ENCODE results near the gene GGN.
A peak's percentile ranks its signal among the peaks of the same experiment; 100 is the strongest.
"Not testable (repeated sequence)": the region's sequence is repeated elsewhere in the genome, so short reads cannot be mapped to it uniquely, and the experiment has no call there.

GGN gene

DNA sequence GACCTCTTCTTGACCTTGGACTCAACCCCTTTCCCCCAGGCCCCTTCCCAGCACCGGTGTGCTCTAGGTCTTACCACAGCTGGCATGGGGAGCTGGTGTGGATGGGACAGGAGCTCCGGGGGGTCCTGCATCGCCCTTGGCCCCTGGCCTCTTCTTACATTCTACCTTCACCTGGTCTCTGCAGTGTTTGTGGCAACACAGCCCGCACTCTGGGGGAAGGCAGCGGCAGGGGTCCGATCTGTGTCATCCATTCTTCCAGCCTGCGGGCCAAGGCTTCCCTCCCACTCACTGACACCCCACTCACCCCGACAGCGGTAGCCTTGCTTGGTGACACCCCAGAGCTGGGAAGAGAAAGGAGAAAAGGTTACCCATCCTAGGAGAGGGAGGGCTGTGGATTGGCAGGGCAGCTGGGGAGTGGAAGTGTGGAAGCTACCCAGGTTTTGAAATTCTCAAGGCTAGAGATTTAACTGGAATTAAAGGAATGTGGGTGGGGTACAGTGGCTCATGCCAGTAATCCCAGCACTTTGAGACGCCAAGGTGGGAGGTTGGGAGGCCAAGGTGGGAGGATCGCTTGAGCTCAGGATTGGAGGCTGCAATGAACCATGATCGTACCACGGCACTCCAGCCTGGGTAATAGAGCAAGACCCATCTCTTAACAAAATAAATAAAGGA lies 23.3 kb upstream of the GGN start:
- no peak for DNase-seq

DNA sequence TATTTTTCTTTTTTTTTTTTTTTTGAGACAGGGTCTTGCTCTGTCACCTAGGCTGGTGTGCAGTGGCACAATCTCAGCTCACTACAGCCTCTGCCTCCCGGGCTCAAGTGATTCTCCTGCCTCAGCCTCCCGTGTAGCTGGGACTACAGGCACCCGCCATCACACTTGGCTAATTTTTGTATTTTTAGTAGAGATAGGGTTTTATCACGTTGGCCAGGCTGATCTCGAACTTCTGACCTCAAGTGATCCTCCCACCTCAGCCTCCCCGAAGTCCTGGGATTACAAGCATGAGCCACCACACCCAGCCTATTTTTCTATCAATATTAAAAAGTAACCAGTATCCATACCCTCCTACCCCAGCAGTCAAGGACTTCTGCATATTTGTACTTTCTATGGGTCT lies 22.6 kb upstream of the GGN start:
- not testable (repeated sequence) for DNase-seq

DNA sequence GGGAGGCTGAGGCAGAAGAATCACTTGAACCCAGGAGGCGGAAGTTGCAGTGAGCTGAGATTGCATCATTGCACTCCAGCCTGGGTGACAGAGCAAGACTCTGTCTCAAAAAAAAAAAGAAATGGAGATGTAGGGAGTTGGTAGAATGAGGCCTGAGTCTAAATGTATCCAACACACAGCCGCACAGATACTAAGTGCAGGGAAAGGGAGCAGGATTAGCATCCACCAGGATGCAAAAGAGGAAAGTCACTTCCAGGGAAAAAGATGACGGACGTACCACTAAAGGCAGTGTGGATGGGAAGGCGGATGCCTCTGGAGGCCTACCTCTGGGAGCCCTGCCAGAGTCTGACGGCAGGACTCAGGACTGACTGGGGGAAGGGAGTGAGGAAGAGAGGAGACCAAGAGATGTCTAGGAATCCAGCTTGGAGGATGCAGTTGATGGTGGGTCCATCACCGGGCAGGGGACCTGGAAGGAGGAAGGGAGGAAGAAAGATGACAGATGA lies 21.8 kb upstream of the GGN start:
- no peak for DNase-seq

DNA sequence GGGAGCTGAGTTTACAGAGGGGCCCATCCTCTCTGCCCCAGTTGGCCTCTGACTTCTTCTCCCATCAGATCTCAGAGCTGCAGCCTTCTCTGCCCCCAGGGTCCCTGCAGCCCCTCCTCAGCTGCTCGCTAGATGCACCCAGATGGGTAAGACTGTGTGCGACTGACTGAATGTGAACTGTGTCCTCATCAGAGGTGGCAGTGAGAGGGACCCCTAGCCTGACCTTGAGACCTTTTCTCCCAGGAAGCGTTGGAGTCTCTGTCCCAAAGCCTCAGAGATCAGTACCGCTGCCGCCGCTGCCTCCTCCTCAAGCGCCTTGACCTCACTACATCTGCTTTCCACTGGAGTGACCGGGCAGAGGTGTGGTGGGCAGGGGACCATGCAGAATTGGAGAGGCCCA lies 17.4 kb upstream of the GGN start:
- no peak for DNase-seq

DNA sequence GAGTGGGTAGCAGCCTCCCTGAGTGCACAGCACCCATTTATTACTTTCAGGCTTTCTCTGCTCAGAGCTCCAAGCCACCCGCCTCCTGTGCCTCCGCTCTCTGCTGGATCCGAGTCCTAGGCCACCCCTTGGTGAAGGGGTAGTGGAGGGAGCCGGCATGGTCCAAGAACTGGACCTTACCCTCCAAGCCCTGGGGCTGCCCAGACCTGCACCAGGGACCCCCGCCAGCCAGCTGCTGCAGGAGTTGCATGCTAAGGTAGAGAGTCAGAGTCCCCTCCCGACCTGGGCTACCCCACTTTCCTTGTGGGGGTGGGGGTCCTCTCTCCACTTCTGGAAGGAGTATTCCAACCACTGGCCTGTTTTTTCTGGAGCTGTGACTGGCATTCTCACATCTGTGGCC lies 17.0 kb upstream of the GGN start:
- DNase-seq = no peak

DNA sequence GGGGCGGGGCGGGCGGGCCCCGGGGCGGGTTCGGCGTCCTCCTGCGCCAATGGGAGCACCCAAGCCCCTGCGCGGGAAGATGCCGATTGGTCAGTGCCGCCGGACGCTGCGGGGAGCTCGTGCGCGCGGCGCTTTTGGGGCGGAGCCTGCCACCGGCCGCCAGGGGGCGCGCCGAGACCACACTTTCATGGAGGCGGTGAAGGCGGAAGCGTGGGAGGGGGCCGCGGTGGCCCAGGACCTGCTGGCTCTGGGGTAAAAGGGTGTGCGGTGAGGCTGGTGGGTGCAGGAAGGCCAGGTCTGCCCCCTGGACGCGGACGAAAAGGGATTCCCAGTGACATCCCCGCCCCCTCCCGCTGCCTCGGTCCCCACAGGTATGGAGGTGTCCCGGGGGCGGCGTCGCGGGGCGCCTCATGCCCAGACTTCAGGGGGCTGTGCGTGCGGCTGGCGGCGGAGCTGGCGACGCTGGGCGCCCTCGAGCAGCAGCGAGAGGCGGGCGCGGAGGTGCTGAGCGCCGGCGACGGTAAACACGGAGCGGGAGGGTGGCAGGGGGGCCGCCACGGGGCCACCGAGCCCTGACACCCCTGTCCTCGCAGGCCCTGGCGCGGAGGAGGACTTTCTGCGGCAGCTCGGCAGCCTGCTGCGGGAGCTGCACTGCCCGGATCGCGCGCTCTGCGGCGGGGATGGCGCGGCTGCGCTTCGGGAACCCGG lies 15.3 kb upstream of the GGN start, which contains the start of gene FAM98C:
FAM98C (plus strand) TSS at position 127 of the 708 bp plus-strand sequence; CDS start at position 188, 61 bp downstream.
- DNase-seq = peak; percentile 99

DNA sequence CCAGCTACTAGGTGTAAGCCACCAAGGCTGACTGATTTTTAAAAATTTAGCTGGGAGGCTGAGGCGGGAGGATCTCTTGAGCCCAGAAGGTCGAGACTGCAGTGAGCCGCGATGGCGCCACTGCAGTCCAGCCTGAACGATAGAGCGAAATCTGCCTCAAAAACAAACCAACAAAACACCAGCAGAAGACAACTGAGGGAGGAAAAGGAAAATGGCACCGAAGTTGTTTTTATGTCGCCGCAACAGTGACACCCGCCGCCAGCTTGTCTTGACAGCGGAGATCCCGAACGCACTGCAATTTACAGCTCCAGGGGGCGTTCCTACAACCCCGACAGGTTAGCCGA lies 14.8 kb upstream of the GGN start:
- DNase-seq = no peak

DNA sequence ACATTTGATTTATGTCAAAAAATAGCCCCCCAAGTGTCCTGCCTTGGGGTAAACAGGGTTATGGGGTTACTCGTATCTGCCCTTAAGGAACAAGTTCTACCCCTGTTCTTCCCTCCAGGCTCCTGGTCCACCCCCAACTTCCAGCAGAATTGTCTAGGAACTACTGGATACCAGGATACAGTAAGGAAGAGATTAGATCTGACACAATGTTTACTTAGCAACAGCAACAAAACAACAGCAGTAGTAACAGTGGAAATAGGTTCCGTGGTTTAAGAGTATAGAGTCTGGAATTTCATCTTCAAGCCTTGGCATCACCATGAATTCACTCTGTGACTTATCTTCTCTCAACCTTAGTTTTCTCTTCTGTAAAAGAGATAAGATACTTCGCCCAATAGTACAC lies 13.3 kb upstream of the GGN start:
- DNase-seq = no peak

DNA sequence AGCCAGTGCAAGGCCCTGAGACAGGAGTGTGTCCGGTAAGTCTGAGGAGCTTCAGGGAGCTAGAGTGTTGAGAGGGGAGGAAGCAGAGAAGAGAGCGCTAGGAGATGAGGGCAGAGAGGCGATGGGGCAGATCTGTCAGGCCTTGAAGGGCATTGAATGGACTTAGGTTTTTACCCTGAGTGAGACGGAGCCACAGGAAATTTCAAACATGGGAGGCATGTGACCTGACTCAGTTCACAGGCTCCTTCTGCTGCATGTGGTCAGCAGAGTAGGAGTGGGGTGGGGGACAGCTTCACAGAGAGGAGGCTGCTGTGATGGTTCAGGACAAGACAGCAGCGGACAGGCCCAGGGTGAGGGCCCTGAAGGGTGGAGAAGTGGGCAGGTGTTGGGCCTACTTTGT lies 12.5 kb upstream of the GGN start:
- DNase-seq = no peak

DNA sequence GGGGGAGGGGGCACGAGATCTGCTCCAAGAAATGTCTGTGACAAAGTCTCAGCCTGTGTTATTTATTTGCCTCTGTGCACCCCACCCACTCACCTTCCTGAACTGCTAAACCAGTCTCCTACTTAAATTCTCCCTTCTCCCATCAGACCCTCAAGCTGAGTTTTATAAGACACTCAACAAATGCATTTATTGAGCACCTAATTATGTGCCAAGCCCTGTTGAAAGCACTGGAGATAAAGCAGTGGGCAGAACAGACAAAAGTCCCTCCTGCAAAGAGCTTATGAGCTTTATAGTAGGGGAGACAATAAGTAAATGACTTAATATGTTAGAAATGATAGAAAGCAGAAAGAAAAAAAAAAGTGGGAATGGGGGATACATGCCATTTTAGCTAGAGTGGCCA lies 11.7 kb upstream of the GGN start:
- no peak for DNase-seq

DNA sequence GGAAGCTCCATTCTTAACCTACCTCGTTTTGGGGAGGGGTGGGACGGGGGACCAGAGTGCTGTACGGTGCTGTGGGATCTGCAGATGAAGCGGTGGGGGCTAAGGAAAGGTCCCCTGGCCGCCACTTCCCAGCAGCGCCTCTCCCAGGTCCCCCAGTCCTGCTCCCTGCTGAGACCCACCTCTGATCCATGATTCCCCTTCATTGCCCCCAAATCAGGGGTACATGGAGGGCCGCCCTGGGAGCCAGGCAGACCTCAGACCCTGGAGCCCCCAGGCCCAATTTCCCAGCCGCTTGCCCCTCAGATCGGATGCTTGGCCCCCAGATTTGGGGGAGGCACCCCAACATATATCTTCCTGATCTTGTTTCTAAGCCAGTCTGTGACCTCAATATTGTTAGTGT lies 11.2 kb upstream of the GGN start:
- no peak for DNase-seq

DNA sequence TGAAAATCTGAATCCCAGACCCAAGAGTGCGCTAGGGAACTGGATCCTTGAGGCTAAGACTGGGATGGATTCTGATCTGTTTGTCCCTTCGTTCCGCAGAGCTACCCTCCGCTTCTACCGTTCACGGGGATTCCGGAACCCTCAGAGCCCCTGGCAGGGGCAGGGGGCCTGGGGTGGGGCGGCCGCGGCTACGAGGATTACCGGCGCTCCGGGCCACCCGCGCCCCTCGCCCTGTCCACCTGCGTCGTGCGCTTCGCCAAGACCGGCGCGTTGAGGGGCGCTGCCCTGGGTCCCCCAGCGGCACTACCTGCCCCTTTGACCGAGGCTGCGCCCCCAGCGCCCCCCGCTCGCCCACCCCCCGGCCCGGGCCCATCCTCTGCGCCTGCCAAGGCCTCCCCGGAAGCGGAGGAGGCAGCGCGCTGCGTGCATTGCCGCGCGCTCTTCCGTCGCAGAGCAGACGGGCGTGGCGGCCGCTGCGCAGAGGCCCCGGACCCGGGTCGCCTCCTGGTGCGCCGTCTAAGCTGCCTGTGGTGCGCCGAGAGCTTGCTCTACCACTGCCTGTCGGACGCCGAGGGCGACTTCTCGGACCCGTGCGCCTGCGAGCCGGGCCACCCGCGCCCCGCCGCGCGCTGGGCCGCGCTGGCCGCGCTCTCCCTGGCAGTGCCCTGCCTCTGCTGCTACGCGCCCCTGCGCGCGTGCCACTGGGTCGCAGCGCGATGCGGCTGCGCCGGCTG lies 7.7 kb upstream of the GGN start:
- peak; percentile 78 for DNase-seq

DNA sequence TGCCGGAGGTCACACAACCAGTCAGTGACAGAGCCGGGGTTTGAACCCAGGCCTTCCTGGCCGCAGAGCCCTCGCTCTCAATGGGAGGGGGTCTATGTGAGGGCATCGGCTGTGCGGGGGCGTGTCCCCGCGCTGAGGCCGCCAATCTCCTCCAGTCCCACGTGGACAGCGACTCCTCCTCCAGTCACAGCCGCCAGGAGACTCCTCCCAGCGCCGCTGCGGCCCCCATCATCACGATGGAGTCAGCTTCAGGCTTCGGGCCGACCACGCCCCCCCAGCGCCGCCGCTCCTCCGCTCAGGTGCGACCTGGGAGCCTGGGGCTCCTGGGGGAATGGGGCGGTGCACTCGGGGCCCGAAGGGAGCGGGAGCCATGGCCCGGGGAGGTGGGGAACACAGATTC lies 6.7 kb upstream of the GGN start:
- peak; percentile 88 for DNase-seq

DNA sequence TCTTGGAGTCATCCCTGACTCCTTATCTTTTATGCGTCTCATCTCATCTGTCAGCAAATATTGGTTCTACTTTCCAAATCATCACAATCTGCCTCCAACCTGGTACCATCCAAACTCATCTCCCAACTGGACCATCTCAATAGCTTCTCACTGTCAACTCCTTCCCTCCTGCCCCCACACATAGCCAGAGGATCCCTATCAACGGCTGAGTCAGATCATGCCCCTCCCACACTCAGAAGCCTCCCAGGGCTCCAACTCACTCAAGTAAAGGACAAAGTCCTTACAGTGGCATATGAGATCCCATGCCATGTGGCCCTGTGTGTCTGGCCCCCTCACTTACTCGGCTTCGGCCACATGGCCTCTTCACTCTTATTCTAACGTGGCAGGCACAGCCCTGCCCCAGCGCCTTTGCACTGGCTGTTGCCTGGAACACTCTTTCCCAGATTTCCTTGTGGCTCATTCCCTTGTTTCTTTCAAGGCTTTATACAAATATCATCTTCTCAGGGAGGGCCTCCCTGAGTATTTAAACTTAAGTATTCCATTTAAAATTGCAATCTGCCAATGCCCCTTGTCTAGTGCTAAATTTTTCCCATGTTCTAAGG lies 5.0 kb upstream of the GGN start:
- no peak for DNase-seq

DNA sequence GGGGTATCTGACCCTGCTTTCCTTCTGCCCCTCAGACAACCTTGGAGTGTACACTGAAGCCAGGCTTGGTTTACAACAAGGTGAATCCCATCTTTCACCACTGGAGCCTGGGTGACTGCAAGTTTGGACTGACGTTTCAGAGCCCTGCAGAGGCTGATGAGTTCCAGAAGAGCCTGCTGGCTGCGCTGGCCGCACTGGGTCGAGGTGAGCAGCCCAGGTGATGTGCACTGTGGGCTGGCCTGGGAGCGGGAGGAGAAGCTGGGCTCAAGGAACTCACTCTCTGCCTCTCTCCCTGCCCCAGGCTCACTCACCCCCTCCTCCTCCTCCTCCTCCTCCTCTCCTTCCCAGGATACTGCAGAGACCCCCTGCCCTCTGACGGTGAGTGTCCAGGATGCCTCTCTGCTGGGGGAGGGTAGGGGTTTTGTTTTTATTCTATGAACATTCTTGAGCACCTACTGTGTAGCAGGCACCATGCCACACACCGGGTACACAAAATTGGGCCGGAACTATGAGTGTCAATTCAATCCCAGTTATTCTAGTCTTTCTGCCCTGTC lies 4.2 kb upstream of the GGN start:
- DNase-seq = no peak

DNA sequence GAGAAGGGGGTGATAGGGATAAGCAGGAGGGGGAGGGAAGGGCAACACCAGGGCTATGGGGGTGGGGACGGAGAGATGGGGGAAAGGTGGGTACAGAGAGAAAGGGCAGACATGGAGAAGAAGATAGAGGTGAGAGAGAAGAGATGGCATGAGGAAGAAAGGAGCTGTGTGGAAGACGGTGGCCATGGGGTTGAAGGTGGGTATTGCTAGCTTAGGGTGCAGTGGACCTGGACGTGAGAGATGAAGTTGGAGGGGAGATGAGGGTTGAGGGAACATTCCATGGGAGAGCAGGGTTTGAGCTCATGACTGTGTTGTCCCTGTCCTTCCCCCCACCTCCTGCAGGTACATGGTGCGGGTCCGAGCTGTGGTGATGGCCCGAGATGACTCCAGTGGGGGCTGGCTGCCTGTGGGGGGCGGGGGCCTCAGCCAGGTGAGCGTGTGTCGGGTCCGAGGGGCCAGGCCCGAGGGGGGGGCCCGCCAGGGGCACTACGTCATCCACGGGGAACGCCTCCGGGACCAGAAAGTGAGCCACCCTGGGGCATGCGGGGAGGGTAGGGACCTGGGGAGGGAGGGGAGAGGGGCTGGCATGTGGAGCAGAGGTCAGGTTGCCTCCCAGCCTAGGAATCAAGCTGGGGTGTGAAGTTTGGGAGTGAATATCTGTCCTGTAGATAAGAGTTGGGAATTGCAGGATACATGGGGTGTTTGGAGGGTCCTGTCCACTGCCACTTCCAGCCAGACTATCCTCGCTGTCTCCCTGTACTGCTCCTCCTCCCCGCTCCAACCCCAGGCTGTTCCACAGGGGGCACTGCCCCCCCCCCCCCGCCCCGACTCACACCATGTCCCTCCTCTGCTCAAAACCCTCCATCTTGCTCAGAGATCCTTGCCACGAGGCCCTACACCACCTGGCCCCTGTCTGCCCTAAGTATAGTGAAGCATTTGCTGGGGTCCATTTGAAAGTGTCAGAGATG lies 2.4 kb upstream of the GGN start:
- DNase-seq = no peak

DNA sequence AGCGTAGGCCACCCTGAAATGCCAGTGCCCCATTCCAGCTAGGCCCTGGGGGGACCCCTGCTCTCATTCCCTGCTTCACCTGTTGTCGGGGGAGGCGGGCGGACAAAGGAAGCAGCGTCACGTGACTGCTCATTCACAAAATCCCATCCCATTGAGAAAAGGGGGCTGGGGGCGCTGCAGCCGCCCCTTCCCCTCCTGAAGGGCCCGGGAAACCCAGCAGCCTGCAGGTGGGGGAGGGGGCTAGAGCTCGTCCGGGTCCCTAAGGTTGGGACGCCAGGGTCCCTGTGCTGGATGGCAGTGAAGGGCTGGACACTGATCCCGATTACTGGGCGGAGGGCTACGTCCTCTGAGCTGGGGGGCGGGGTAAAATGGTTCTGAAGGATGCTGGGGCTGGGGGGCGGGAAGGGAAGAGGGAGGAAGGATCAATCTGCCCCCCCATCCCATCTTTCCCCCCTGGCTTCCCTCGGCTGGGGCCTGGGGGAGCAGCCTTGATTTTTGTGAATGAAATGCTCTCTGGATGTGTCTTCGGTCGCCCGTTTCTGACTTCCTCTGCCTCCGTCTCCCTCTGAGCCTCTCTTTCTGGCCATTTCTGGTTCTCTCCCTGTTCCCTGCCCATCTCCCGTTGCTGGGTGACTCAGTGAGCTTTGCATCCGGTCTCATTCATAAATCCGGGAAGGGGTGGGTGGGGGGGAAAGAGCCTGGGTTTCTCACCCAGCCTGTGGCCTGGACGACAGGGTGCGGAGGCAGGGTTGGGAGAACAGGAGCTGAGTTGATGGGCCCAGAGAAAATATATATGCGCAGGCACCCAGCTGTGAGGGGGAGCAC lies 1.5 kb upstream of the GGN start:
- no peak for DNase-seq

DNA sequence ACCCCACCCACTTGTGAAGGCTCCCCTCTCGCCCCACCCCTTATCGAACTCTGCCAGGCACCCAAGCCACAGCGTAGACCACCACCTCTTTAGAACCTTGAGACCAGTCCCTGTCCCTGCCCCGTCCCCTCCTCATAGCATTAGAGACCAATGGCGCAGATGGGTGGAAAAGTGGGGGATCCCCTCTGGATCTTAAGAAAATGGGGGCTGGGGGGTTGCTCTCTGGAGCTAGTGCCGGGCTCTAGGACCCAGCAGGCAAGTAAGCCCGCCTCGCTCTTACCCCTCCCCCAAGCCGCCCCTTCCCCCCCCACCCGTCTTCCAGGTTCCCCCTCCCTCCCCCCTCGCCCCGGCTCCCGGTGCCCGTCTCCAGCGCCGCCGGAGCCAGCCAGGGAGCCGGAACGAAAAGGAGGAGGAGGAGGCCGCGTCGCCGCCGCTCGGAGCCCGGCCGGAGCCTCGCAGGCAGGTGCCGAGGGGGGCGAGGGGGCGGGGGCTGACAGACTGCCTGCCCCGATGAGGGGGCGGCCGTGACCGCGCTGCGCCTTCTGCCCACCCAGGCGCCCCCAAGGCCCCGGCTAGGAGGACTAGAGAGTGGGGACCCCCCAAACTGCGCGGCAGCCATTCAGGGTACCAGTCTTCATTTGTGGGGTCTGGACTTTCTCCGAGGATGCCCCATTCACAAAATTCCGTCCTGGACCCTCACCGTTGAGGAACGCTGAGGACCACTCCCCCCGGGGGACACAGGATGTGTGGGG lies 691 bp upstream of the GGN start, which contains the start of gene SPRED3:
SPRED3 (plus strand) TSS at position 349 of the 752 bp plus-strand sequence. CDS start 1,606 bp downstream, outside the sequence.
- no peak for DNase-seq

DNA sequence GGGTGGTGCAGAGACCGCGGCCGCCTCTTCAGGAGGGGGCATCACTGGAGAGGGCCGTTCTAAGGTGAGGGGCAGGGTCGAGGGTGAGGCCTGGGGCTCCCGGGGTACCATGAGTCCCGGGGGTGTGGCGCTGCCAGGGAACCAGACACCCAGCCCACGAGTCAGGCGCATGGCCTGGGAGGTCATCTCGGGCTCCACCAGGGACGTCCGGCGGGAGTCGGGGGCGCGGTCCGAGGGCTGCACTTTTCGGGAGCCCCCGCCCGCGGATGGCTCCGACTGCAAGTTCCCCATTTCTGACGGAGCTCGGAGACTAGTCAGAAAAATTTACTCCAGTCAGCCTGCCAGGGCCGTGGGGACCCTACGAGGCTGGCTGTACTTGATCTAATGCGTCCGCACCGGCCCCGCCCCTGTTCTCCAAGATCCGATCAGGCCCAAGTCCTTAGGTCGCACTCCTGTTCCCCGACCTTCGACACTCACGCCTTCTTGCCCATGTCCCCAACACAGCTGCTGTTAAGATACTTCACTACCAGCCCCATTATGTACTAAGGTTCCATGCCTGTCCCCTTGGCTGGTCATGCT lies 774 bp downstream of the GGN start:
- peak; percentile 64 for DNase-seq

All from activated effector memory CD4-positive, alpha-beta T cell treated with anti-CD3 and anti-CD28 coated beads, Interleukin-2, amount 50 U/mL, for 16 hours (primary cell).